Measurements from ENCODE around the gene ABHD17A.
A peak's percentile ranks its signal among the peaks of the same experiment; 100 is the strongest.

The ABHD17A gene

GRCh38 chr19:1851654-1852580 lies 33.4 kb downstream of the ABHD17A start:
- no peak for DNase-seq

- no peak for DNase-seq
Observed at GRCh38 chr19:1850809-1851653, 34.3 kb downstream of the ABHD17A start.

GRCh38 chr19:1849886-1850398 lies 35.4 kb downstream of the ABHD17A start:
- DNase-seq: no peak

- no peak for DNase-seq
Observed at GRCh38 chr19:1849132-1849474, 36.2 kb downstream of the ABHD17A start.

GRCh38 chr19:1848399-1849131 lies 36.7 kb downstream of the ABHD17A start, which contains the start of gene REXO1:
REXO1 (minus strand) TSS chr19:1848483; CDS start chr19:1848358, 125 bp downstream.
- peak; percentile 93 to 94 for DNase-seq

GRCh38 chr19:1847684-1848398 lies 37.5 kb downstream of the ABHD17A start:
- peak in 1 of 2 experiments; percentile 11 for DNase-seq

- no peak for DNase-seq
Observed at GRCh38 chr19:1847348-1847683, 38.0 kb downstream of the ABHD17A start.

GRCh38 chr19:1846517-1847204 lies 38.6 kb downstream of the ABHD17A start:
- DNase-seq: no peak

- no peak for DNase-seq
Observed at GRCh38 chr19:1845642-1846041, 39.7 kb downstream of the ABHD17A start.

GRCh38 chr19:1845125-1845515 lies 40.2 kb downstream of the ABHD17A start:
- no peak for DNase-seq

- no peak for DNase-seq
Observed at GRCh38 chr19:1844513-1845124, 40.7 kb downstream of the ABHD17A start.

GRCh38 chr19:1843646-1844394 lies 41.5 kb downstream of the ABHD17A start:
- DNase-seq: no peak

- DNase-seq: no peak
Observed at GRCh38 chr19:1843116-1843515, 42.2 kb downstream of the ABHD17A start.

GRCh38 chr19:1841209-1841924 lies 43.9 kb downstream of the ABHD17A start:
- no peak for DNase-seq

GRCh38 chr19:1840541-1841115 lies 44.7 kb downstream of the ABHD17A start:
- no peak for DNase-seq

GRCh38 chr19:1839658-1840540 lies 45.4 kb downstream of the ABHD17A start:
- no peak for DNase-seq

GRCh38 chr19:1837625-1838105 lies 47.6 kb downstream of the ABHD17A start:
- DNase-seq: no peak

- DNase-seq: no peak
Observed at GRCh38 chr19:1837222-1837565, 48.1 kb downstream of the ABHD17A start.
